ENCODE measurements around the gene ENPP1.

Gene ENPP1

GRCh38 chr6:131770776-131771175, 37.0 kb upstream of the ENPP1 start:
- no peak for TF ChIP-seq CTCF (IDR thresholded peaks at IDR 0.05; ENCODE audit: control extremely low read depth, extremely low read depth, low read depth, missing control alignments)
- DNase-seq (ENCODE audit: extremely low spot score): no peak
- POLR2A ChIA-PET: no interaction called here
- CTCF ChIA-PET: no interaction called here

- CTCF ChIA-PET: interaction anchor here (1.0 kb wide), 1 partner anchor 9 kb away, joined by 3 read pairs; no protein-coding TSS in a partner anchor
- DNase-seq (ENCODE audit: extremely low spot score): no peak
- POLR2A ChIA-PET: no interaction called here
- no peak for TF ChIP-seq CTCF (IDR thresholded peaks at IDR 0.05; ENCODE audit: control extremely low read depth, extremely low read depth, low read depth, missing control alignments)
Measured at GRCh38 chr6:131773284-131773950, 34.4 kb upstream of the ENPP1 start.

GRCh38 chr6:131775886-131776285, 31.9 kb upstream of the ENPP1 start:
- POLR2A ChIA-PET: no interaction called here
- TF ChIP-seq CTCF (IDR thresholded peaks at IDR 0.05; ENCODE audit: control extremely low read depth, extremely low read depth, low read depth, missing control alignments): no peak
- DNase-seq (ENCODE audit: extremely low spot score): no peak
- CTCF ChIA-PET: no interaction called here

GRCh38 chr6:131776985-131777384, 30.8 kb upstream of the ENPP1 start:
- ChIA-PET POLR2A (no interaction called here), CTCF (no interaction called here)
- no peak for DNase-seq (ENCODE audit: extremely low spot score)
- no peak for TF ChIP-seq CTCF (IDR thresholded peaks at IDR 0.05; ENCODE audit: control extremely low read depth, extremely low read depth, low read depth, missing control alignments)

GRCh38 chr6:131778169-131778568, 29.7 kb upstream of the ENPP1 start:
- no peak for TF ChIP-seq CTCF (IDR thresholded peaks at IDR 0.05; ENCODE audit: control extremely low read depth, extremely low read depth, low read depth, missing control alignments)
- ChIA-PET CTCF (no interaction called here), POLR2A (no interaction called here)
- no peak for DNase-seq (ENCODE audit: extremely low spot score)

- POLR2A ChIA-PET: no interaction called here
- CTCF ChIA-PET: no interaction called here
- no peak for TF ChIP-seq CTCF (IDR thresholded peaks at IDR 0.05; ENCODE audit: control extremely low read depth, extremely low read depth, low read depth, missing control alignments)
- no peak for DNase-seq (ENCODE audit: extremely low spot score)
Measured at GRCh38 chr6:131779304-131779703, 28.5 kb upstream of the ENPP1 start.

All from GM10248 (cell line).